Measurements from ENCODE around the gene ARMC9. TPM values are rescaled to one million over a fixed set of nuclear protein-coding genes. Genes with fewer than 3 reads are reported as not detected.

ARMC9 gene
- total and polyA plus RNA-seq, 8 donors = 3.7 to 15.0 (median 8.1) TPM

GRCh38 chr2:231361701-231362554 lies 163.5 kb downstream of the ARMC9 start:
- peak in 3 of 4 donors; percentile 34 to 67 (median 49) for ATAC-seq

DNA sequence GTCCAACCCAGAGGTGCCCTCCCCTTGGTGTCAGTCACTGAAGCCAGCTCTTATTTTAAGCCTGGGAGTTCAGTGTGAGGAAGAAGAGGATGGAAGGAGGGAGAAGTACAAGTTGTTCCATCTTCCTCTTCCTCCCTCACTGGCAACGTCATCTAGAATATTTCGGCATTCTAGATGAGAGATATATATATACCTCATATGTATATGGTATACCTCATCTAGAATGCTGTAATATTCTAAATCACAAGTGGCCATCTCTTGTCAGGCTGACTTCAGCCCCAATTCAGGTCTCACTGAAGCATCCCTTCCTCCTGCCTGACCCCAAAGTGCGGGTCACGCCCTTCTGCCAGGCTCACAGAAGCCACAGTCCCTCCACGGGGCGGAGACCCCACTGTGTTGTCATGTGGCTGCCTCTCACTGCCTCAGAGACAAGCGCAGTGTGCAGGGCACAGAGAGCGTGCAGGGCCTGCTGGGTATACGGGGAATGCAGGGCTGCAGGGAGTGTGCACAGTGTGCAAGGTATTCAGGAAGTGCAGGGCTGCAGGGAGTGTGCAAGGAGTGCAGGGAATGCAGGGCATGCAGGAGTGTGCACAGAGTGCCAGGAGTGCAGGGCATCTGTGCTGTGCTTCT lies 164.2 kb downstream of the ARMC9 start:
- no peak for FAIRE-seq
- intact Hi-C loops (cut with DNase I) = no loop called here
- peak in 1 of 4 donors; percentile 28 for ATAC-seq
- Histone ChIP-seq H3K9me3 (no peaks in the 10 kb centered on the region), H3K36me3 (no peaks in the 10 kb centered on the region), H3K27ac (peak overlapping the region in 1 of 4 donors; percentile 16), H3K4me3 (no peak overlapping the region), H3K4me1 (no peaks in the 10 kb centered on the region), H3K27me3 (no peaks in the 10 kb centered on the region)
- peak in 1 of 6 donors; percentile 43 for DNase-seq
- WGBS, 2 donors = 89% methylated on average over 9 of the region's 9 CpGs
- TF ChIP-seq CTCF (IDR thresholded peaks at IDR 0.05) = no peak

More at GRCh38 chr2:231361701-231362554, 163.5 kb downstream of the ARMC9 start:
- DNase-seq (peak in 1 of 6 donors; percentile 28), FAIRE-seq (no peak)
- Histone ChIP-seq H3K9me3 (no peaks in the 10 kb centered on the region), H3K27me3 (no peaks in the 10 kb centered on the region), H3K4me1 (peaks cover 0 to under 1% (median 0%) of the 10 kb centered on the region in 3 donors), H3K36me3 (no peaks in the 10 kb centered on the region), H3K27ac (peak overlapping the region in 1 of 4 donors; percentile 16), H3K4me3 (no peak overlapping the region)
- intact Hi-C loops (cut with DNase I) = no loop called here
- no peak for TF ChIP-seq CTCF (IDR thresholded peaks at IDR 0.05)
- 86 to 89% methylated on average over 12 of the region's 12 CpGs for WGBS, 2 donors

DNA sequence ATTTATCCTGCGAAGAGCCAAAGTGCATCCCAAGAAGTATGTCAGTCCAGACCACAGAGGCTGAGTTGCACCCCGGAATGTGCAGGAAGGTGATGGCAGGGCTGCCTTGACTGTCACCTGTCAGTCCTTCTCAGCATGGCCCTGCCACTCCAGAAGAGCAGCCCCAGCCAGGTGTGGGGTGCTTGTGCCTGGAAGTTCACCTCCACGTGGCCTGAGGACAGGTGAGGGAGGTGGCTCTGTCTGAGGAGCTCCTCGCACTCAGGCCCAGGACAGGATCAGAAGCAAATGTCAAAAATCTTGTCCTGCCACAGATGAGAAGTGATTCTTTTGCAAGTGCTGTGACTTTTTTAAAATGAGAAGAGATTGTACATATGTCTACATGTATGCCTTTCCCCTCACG lies 165.6 kb downstream of the ARMC9 start:
- H3K36me3 ChIP-seq = no peaks in the 10 kb centered on the region
- intact Hi-C loops (cut with DNase I) = no loop called here
- no peaks in the 10 kb centered on the region for H3K4me1 ChIP-seq
- H3K9me3 ChIP-seq = no peaks in the 10 kb centered on the region
- H3K27me3 ChIP-seq = no peaks in the 10 kb centered on the region
- no peak overlapping the region for H3K4me3 ChIP-seq
- ATAC-seq (no peak), FAIRE-seq (no peak), DNase-seq (peak in 1 of 6 donors; percentile 30)
- no peak for TF ChIP-seq CTCF (IDR thresholded peaks at IDR 0.05)
- H3K27ac ChIP-seq = no peak overlapping the region
- 86 to 91% methylated on average over 5 of the region's 5 CpGs for WGBS, 2 donors

- Histone ChIP-seq H3K9me3 (no peaks in the 10 kb centered on the region), H3K4me3 (no peak overlapping the region), H3K27ac (no peak overlapping the region), H3K27me3 (no peaks in the 10 kb centered on the region), H3K36me3 (no peaks in the 10 kb centered on the region), H3K4me1 (no peaks in the 10 kb centered on the region)
- FAIRE-seq (no peak), ATAC-seq (peak in 3 of 4 donors; percentile 17 to 24 (median 18)), DNase-seq (peak in 1 of 6 donors; percentile 30)
- 85% methylated on average over 22 of the region's 22 CpGs for WGBS, 2 donors
- no peak for TF ChIP-seq CTCF (IDR thresholded peaks at IDR 0.05)
- intact Hi-C loops (cut with DNase I) = no loop called here
Observed at GRCh38 chr2:231364961-231365810, 166.8 kb downstream of the ARMC9 start.
